ENCODE measurements around the gene CENPV.

DNA sequence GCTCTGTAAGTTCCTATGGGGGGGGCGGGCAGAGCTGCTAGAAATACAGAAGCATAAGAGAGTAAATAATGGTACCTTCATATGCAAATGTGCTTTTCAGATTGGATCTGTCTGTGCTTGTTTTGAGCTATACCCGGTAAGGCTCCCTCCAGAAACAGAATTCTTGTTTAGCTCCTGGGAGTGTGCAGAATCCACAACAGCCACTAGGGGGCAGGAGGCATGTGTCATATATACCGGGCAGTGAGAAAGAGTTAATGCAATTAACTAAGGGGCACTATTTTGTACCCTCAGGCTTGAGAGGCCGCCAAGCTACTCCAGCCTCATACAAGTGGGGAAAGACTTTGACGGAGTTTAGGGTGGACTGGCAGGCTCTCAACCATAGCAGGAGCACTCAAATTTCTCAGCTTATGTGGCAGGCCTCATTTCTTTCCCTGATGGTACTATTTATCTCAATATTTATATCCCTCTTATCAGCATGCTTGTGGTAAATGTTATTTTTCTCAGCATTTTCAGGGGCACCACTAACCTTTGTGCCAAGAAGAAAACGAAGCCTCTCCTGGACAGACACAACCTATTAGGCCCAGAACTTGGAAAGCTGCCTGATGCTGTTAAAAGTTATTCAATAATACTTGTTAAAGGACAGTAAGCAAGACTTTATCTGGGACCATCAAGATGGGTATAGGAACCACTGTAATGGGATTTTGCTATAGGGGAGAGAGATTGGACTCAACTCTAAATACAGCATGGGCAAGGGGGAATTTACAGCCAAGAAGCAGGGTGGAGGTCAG, 10.7 kb upstream of the CENPV start:
- TF ChIP-seq POLR2AphosphoS5 (IDR thresholded peaks at IDR 0.05; ENCODE audit: borderline replicate concordance, low read depth, low read length) (no peak), EZH2 (IDR thresholded peaks at IDR 0.05) (no peak)
